Psoas muscle (tissue), 8 donors: ENCODE data around the gene OSBPL5. TPM values are rescaled to one million over a fixed set of nuclear protein-coding genes. Genes with fewer than 3 reads are reported as not detected.
A peak's percentile ranks its signal among the peaks of the same experiment; 100 is the strongest.

Experiments used
- ATAC-seq, 4 donors: fragments of 200-7000 bp; cut with Tn5 transposase; one replicate each; pipeline ENCODE4 v1.9.1; 2020; ENCODE audit warnings: moderate library complexity in 3 of 4, mild to moderate bottlenecking in 2 of 4
- DNase-seq, 2 donors: peaks; one replicate each; pipeline ENCODE4 v3.0.0-alpha.2; 2020
- H3K27ac ChIP-seq: fragments of 200-600 bp; one replicate; pipeline ENCODE4 v1.8.0; 2022
- H3K27me3 ChIP-seq, 3 donors: fragments of 200-600 bp in 1 of 3; one replicate each; pipeline versions ENCODE4 v1.6.1 to v1.8.0; 2013 to 2022; ENCODE audit warnings: low read length in 2 of 3, mild to moderate bottlenecking in 2 of 3, moderate library complexity in 1 of 3; ENCODE audit not compliant: insufficient read depth in 3 of 3
- H3K36me3 ChIP-seq, 2 donors: fragments of 200-600 bp in 1 of 2; one replicate each; pipeline versions ENCODE4 v1.6.1 to v1.8.0; 2013 to 2022; ENCODE audit warnings: low read depth in 1 of 2, mild to moderate bottlenecking in 1 of 2, moderate library complexity in 1 of 2; ENCODE audit not compliant: insufficient read depth in 1 of 2
- H3K4me1 ChIP-seq: fragments of 200-600 bp; one replicate; pipeline ENCODE4 v1.8.0; 2022
- H3K4me3 ChIP-seq: fragments of 200-600 bp; one replicate; pipeline ENCODE4 v1.8.0; 2022; ENCODE audit warnings: mild to moderate bottlenecking
- H3K9me3 ChIP-seq: fragments of 200-600 bp; one replicate; pipeline ENCODE4 v1.8.0; 2022
- WGBS, 3 donors: extraction: QIAGEN DNeasy Blood & Tissue Kit; methylation state at CpG; one replicate each; pipeline versions ENCODE4 v1.1.6 to v1.1.7; 2013; 5-methylcytosine and 5-hydroxymethylcytosine counted together
- intact Hi-C, 2 donors: fragments of 100-400 bp; cut with DNase I; formaldehyde crosslinking; loops; one replicate each; pipeline versions ENCODE4 v1.11.0 to v1.14.2; 2022
- polyA plus RNA-seq, 3 donors: library from polyadenylated mRNA; stranded (reverse); fragments of 200-250 nt; gene quantifications; one replicate each; pipeline ENCODE4 v1.2.3, GENCODE V29; 2013
- total RNA-seq, 4 donors: library from RNA; stranded (reverse); fragmentation: NEBNext Ultra II Directional in 2 of 4; extraction: Animal tissue kit (Norgen Biotek cat#: 25700) in 2 of 4; gene quantifications; one replicate each; pipeline versions ENCODE4 v1.2.1 to v1.2.4, GENCODE V29; 2021 to 2023
- TF ChIP-seq, protein P1 (sequence below): fragments of 200-600 bp; IDR thresholded peaks from one replicate; pipeline ENCODE4 v1.8.0; 2022; ENCODE audit warnings: antibody characterized with exemption
- donor health status: healthy with polysubstance abuse.
- donor health status: DM: no; HTN: no; CAD: no; lungs with moderate emphysema.
- donor health status: Bipolar disorder and iron deficiency.
- donor health status: healthy.
- donor health status: DM: yes; HTN: yes; CAD: no.
- donor health status: DM: no; HTN: no; CAD: no.
- donor health status: DM: no; HTN: no; CAD: no.
- donor health status: DM: yes; HTN: yes; CAD: no.

Gene OSBPL5
- total and polyA plus RNA-seq, 7 donors = 3.4 to 12.4 (median 6.9) TPM

GRCh38 chr11:3044915-3045314 is 120.2 kb downstream of the OSBPL5 start:
- Histone ChIP-seq H3K4me1 (peaks cover 74% of the 10 kb centered on the region), H3K36me3 (peaks cover 3 to 19% of the 10 kb centered on the region in 2 donors), H3K9me3 (no peaks in the 10 kb centered on the region), H3K4me3 (no peak overlapping the region), H3K27ac (peak overlapping the region; percentile 96), H3K27me3 (no peaks in the 10 kb centered on the region)
- no peak for DNase-seq
- no peak for ATAC-seq
- intact Hi-C loops = loop anchor here in 1 of 2 donors (5.0 kb wide), 1 partner anchor 597 kb away; the partner anchor contains the start of gene ART5
- TF ChIP-seq, protein P1, sequence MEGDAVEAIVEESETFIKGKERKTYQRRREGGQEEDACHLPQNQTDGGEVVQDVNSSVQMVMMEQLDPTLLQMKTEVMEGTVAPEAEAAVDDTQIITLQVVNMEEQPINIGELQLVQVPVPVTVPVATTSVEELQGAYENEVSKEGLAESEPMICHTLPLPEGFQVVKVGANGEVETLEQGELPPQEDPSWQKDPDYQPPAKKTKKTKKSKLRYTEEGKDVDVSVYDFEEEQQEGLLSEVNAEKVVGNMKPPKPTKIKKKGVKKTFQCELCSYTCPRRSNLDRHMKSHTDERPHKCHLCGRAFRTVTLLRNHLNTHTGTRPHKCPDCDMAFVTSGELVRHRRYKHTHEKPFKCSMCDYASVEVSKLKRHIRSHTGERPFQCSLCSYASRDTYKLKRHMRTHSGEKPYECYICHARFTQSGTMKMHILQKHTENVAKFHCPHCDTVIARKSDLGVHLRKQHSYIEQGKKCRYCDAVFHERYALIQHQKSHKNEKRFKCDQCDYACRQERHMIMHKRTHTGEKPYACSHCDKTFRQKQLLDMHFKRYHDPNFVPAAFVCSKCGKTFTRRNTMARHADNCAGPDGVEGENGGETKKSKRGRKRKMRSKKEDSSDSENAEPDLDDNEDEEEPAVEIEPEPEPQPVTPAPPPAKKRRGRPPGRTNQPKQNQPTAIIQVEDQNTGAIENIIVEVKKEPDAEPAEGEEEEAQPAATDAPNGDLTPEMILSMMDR = no peak
- WGBS, 3 donors = 93 to 97% (median 96%) methylated on average over 12 of the region's 12 CpGs

GRCh38 chr11:3044004-3044403 is 121.1 kb downstream of the OSBPL5 start:
- WGBS, 3 donors = 23 to 35% (median 24%) methylated on average over 6 of the region's 6 CpGs
- H3K4me3 ChIP-seq = no peak overlapping the region
- H3K36me3 ChIP-seq = peaks cover 3 to 28% of the 10 kb centered on the region in 2 donors
- ATAC-seq (peak; percentile 35 to 65 (median 60)), DNase-seq (peak; percentile 66 to 78)
- no peaks in the 10 kb centered on the region for H3K9me3 ChIP-seq
- intact Hi-C loops = loop anchor here in 1 of 2 donors (5.0 kb wide), 1 partner anchor 598 kb away; the partner anchor contains the start of gene ART5
- TF ChIP-seq, protein P1 = no peak
- peaks cover 66% of the 10 kb centered on the region for H3K4me1 ChIP-seq
- H3K27ac ChIP-seq = peak overlapping the region; percentile 96
- H3K27me3 ChIP-seq = no peaks in the 10 kb centered on the region

- peak overlapping the region; percentile 30 for H3K4me3 ChIP-seq
- 29 to 40% (median 30%) methylated on average over 16 of the region's 16 CpGs for WGBS, 3 donors
- no peaks in the 10 kb centered on the region for H3K9me3 ChIP-seq
- peaks cover 3 to 34% of the 10 kb centered on the region in 2 donors for H3K36me3 ChIP-seq
- no peaks in the 10 kb centered on the region for H3K27me3 ChIP-seq
- peak overlapping the region; percentile 96 for H3K27ac ChIP-seq
- H3K4me1 ChIP-seq = peaks cover 60% of the 10 kb centered on the region
- intact Hi-C loops = loop anchor here in 1 of 2 donors (5.0 kb wide), 1 partner anchor 599 kb away; the partner anchor contains the start of gene ART5
- ATAC-seq (peak; percentile 80 to 85 (median 82)), DNase-seq (peak; percentile 92 to 97)
- TF ChIP-seq, protein P1 = no peak
Observed at GRCh38 chr11:3043315-3043871, 121.7 kb downstream of the OSBPL5 start.

- H3K27ac ChIP-seq = peak overlapping the region; percentile 96
- ATAC-seq = peak; percentile 74 to 83 (median 76)
- TF ChIP-seq, protein P1 = no peak
- H3K4me3 ChIP-seq = peak overlapping the region; percentile 30
- intact Hi-C loops = loop anchor here in 1 of 2 donors (5.0 kb wide), 1 partner anchor 600 kb away; the partner anchor contains the start of gene ART5
- peaks cover 7 to 40% of the 10 kb centered on the region in 2 donors for H3K36me3 ChIP-seq
- WGBS, 3 donors = 23 to 38% (median 27%) methylated on average over 10 to 11 of the region's 11 CpGs
- peak; percentile 66 to 84 for DNase-seq
- H3K9me3 ChIP-seq = no peaks in the 10 kb centered on the region
- no peaks in the 10 kb centered on the region for H3K27me3 ChIP-seq
- H3K4me1 ChIP-seq = peaks cover 55% of the 10 kb centered on the region
Observed at GRCh38 chr11:3042496-3043314, 122.4 kb downstream of the OSBPL5 start.
